ENCODE measurements around the gene NACC2.
"Not testable (repeated sequence)": the region's sequence is repeated elsewhere in the genome, so short reads cannot be mapped to it uniquely, and the experiment has no call there.

NACC2 gene

GRCh38 chr9:136079211-136079915, 15.7 kb downstream of the NACC2 start:
- DNase-seq = no peak

GRCh38 chr9:136078498-136079011, 16.5 kb downstream of the NACC2 start:
- DNase-seq = no peak

GRCh38 chr9:136078024-136078423, 17.1 kb downstream of the NACC2 start:
- no peak for DNase-seq

GRCh38 chr9:136077491-136077890, 17.6 kb downstream of the NACC2 start:
- DNase-seq = no peak

- no peak for DNase-seq
Measured at GRCh38 chr9:136075881-136076678, 19.0 kb downstream of the NACC2 start.

GRCh38 chr9:136075134-136075841, 19.8 kb downstream of the NACC2 start:
- DNase-seq = no peak

GRCh38 chr9:136074706-136075105, 20.4 kb downstream of the NACC2 start:
- no peak for DNase-seq

GRCh38 chr9:136062657-136063439, 32.2 kb downstream of the NACC2 start:
- DNase-seq = no peak

- not testable (repeated sequence) for DNase-seq
Measured at GRCh38 chr9:136061916-136062315, 33.2 kb downstream of the NACC2 start.

GRCh38 chr9:136061405-136061804, 33.7 kb downstream of the NACC2 start:
- DNase-seq = no peak

- no peak for DNase-seq
Measured at GRCh38 chr9:136060671-136061371, 34.3 kb downstream of the NACC2 start.

- DNase-seq = peak; percentile 61
Measured at GRCh38 chr9:136059851-136060670, 35.0 kb downstream of the NACC2 start.

- no peak for DNase-seq
Measured at GRCh38 chr9:136059321-136059791, 35.7 kb downstream of the NACC2 start.

- DNase-seq = no peak
Measured at GRCh38 chr9:136058801-136059302, 36.2 kb downstream of the NACC2 start.

- DNase-seq = no peak
Measured at GRCh38 chr9:136058084-136058483, 37.0 kb downstream of the NACC2 start.

GRCh38 chr9:136057236-136058081, 37.6 kb downstream of the NACC2 start:
- DNase-seq = no peak

GRCh38 chr9:136056546-136057235, 38.4 kb downstream of the NACC2 start:
- DNase-seq = no peak

- DNase-seq = no peak
Measured at GRCh38 chr9:136055715-136056545, 39.2 kb downstream of the NACC2 start.

All from fibroblast of upper back skin (primary cell).